ENCODE measurements around the gene CBLC.
"Not testable (repeated sequence)": the region's sequence is repeated elsewhere in the genome, so short reads cannot be mapped to it uniquely, and the experiment has no call there.

The CBLC gene

GRCh38 chr19:44765033-44765948 is 12.4 kb upstream of the CBLC start:
- no peak for DNase-seq (ENCODE audit: low read depth in 1 of 2, low spot score in 1 of 2)

GRCh38 chr19:44765949-44766335 is 11.7 kb upstream of the CBLC start:
- DNase-seq (ENCODE audit: low read depth in 1 of 2, low spot score in 1 of 2), result no peak

- DNase-seq (ENCODE audit: low read depth in 1 of 2, low spot score in 1 of 2), result no peak
These were observed 10.2 kb upstream of the CBLC start for GRCh38 chr19:44767295-44768180.

GRCh38 chr19:44770550-44771257 is 7.0 kb upstream of the CBLC start:
- peak; percentile 94 to 98 for DNase-seq (ENCODE audit: low read depth in 1 of 2, low spot score in 1 of 2)

- not testable (repeated sequence) for DNase-seq (ENCODE audit: low read depth in 1 of 2, low spot score in 1 of 2)
These were observed 5.5 kb upstream of the CBLC start for GRCh38 chr19:44772144-44772543.

GRCh38 chr19:44772959-44773358 is 4.7 kb upstream of the CBLC start:
- no peak for DNase-seq (ENCODE audit: low read depth in 1 of 2, low spot score in 1 of 2)

- no peak for DNase-seq (ENCODE audit: low read depth in 1 of 2, low spot score in 1 of 2)
These were observed 1.9 kb upstream of the CBLC start for GRCh38 chr19:44775676-44776240.

GRCh38 chr19:44776402-44777096 is 1.1 kb upstream of the CBLC start:
- DNase-seq (ENCODE audit: low read depth in 1 of 2, low spot score in 1 of 2), result no peak

- no peak for DNase-seq (ENCODE audit: low read depth in 1 of 2, low spot score in 1 of 2)
These were observed 1.5 kb downstream of the CBLC start for GRCh38 chr19:44779150-44779549.

GRCh38 chr19:44781694-44782093 is 4.0 kb downstream of the CBLC start:
- not testable (repeated sequence) for DNase-seq (ENCODE audit: low read depth in 1 of 2, low spot score in 1 of 2)

- no peak for DNase-seq (ENCODE audit: low read depth in 1 of 2, low spot score in 1 of 2)
These were observed 5.0 kb downstream of the CBLC start for GRCh38 chr19:44782729-44783128.

GRCh38 chr19:44783545-44783944 is 5.9 kb downstream of the CBLC start:
- DNase-seq (ENCODE audit: low read depth in 1 of 2, low spot score in 1 of 2), result no peak

- no peak for DNase-seq (ENCODE audit: low read depth in 1 of 2, low spot score in 1 of 2)
These were observed 7.6 kb downstream of the CBLC start for GRCh38 chr19:44785271-44785670.

- DNase-seq (ENCODE audit: low read depth in 1 of 2, low spot score in 1 of 2), result no peak
These were observed 8.3 kb downstream of the CBLC start for GRCh38 chr19:44785993-44786392.

- no peak for DNase-seq (ENCODE audit: low read depth in 1 of 2, low spot score in 1 of 2)
These were observed 11.3 kb downstream of the CBLC start for GRCh38 chr19:44788971-44789370.

GRCh38 chr19:44789943-44790483 is 12.3 kb downstream of the CBLC start:
- no peak for DNase-seq (ENCODE audit: low read depth in 1 of 2, low spot score in 1 of 2)

GRCh38 chr19:44792281-44792680 is 14.6 kb downstream of the CBLC start:
- no peak for DNase-seq (ENCODE audit: low read depth in 1 of 2, low spot score in 1 of 2)

GRCh38 chr19:44794610-44795009 is 16.9 kb downstream of the CBLC start:
- DNase-seq (ENCODE audit: low read depth in 1 of 2, low spot score in 1 of 2), result no peak

- DNase-seq (ENCODE audit: low read depth in 1 of 2, low spot score in 1 of 2), result no peak
These were observed 17.8 kb downstream of the CBLC start for GRCh38 chr19:44795398-44795987.

- no peak for DNase-seq (ENCODE audit: low read depth in 1 of 2, low spot score in 1 of 2)
These were observed 19.0 kb downstream of the CBLC start for GRCh38 chr19:44796701-44797115.
